Amniotic epithelial cell (primary cell): ENCODE data around the gene HLF.

Experiments
- DNase-seq: peaks from one replicate; pipeline ENCODE4 v3.0.0-alpha.2; 2010; ENCODE audit warnings: low read depth

HLF gene

GRCh38 chr17:55354941-55355340 lies 90.2 kb downstream of the HLF start:
- no peak for DNase-seq

DNA sequence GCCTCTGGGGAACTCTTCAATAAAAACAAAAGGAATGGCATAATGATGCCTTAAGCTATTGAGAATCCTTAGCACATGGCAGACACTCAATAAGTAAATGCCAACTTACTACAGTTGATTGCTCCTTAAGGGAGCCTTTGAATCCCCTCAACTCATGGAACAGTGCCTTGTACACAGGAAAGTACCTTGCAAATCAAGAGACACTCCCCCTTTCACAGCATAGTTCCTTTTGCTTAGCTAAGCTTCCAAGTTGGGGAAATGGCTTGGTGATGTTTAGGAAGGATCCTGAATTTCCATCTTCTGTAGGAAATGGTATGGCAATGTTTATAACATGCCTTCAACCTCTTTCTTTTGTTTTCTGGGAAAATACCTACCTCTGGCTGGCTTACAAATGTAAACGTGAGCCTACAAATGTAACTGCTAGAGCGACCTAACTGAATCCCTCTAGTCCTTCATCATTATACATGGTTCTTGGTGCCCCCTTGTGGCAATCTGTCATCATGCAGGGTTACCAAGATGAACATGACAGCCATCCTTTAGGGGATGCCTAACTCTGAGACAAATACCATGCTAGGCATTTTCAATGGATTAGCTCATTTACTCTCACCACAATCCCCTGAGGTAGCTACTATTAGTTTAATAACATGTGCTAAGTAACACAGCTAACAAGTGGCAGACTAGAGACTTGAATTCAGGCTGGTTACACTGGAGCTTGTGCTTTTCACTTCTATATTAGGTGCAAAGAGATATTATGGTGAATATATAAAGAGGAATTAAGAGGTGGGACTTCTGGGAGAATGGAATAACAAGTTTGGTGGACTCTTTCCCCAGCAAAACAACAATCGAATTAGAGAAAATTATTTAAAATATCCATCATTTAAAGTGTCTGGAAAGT lies 91.9 kb downstream of the HLF start:
- peak; percentile 58 for DNase-seq

GRCh38 chr17:55360971-55361370 lies 96.2 kb downstream of the HLF start:
- DNase-seq = no peak

DNA sequence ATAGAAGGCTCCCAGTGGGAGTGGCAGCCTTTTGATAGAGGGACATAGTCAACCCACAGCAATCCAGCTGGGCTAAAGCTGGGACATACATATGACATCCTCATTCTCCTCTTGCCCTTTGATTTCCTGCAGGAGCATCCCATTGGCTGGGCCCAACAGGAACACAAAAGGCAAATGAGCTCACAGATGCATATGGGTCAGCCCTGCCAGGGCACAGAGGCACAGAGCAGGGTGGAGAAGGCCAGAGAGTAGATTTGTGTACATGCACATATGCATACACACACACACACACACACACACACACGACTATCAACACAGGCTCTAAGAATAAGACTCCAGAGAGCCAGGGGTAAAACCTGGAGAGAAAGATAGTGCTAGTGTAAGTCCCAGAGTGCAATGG lies 98.3 kb downstream of the HLF start:
- DNase-seq = no peak

DNA sequence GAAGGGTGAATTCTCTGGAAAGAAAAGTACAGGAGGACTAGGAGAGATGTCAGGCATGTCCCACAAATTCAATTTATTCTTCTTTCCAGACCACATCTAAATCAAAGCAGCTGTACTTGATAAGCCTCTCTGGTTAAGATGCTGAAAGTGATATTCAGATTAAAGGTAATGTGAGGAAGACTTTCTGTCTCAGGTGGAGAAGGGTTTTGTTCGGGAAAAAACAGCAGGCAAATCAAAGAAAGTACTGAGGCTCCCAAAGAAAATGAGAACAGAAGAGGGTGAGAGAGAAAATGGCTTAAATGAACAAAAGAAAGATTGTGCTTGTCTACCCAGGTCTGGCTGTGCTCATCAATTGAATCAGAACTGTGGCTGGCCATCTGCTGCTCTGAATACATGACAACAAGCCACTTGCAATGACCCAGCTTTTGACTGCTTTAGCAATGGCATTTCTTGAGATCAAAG lies 101.3 kb downstream of the HLF start:
- no peak for DNase-seq

DNA sequence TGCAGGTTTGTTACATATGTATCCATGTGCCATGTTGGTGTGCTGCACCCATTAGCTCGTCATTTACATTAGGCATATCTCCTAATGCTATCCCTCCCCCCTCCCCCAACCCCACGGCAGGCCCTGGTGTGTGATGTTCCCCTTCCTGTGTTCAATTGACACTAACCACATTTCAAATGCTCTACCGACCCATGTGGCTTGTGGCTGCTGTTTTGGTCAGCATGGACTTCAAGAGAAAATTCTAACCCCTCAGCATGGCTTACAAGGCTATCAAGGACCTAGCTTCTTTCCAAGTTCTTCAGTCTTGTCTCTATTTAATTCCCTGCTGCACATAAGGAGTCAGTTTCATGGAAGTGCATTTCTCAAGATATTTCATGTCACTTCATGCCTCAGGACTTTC lies 103.9 kb downstream of the HLF start:
- DNase-seq = no peak
